OCI-M1 (cell line): ENCODE results near the gene UBR7.
A peak's percentile ranks its signal among the peaks of the same experiment; 100 is the strongest.
"Not testable (repeated sequence)": the region's sequence is repeated elsewhere in the genome, so short reads cannot be mapped to it uniquely, and the experiment has no call there.

Experiments used
- DNase-seq: peaks from one replicate; lab custom pipeline; 2025; lab: John Stamatoyannopoulos, UW

The UBR7 gene, protein sequence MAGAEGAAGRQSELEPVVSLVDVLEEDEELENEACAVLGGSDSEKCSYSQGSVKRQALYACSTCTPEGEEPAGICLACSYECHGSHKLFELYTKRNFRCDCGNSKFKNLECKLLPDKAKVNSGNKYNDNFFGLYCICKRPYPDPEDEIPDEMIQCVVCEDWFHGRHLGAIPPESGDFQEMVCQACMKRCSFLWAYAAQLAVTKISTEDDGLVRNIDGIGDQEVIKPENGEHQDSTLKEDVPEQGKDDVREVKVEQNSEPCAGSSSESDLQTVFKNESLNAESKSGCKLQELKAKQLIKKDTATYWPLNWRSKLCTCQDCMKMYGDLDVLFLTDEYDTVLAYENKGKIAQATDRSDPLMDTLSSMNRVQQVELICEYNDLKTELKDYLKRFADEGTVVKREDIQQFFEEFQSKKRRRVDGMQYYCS

GRCh38 chr14:93206793-93207467 lies at the start of gene UBR7, which contains the start of gene GON7:
TSS of gene UBR7 (plus strand) at chr14:93207256. CDS start at chr14:93207292, 36 bp downstream.
TSS of gene GON7 (minus strand) at chr14:93207065. CDS start at chr14:93207037, 28 bp downstream.
- DNase-seq: peak; percentile 97

- not testable (repeated sequence) for DNase-seq
These were observed 48.7 kb upstream of the UBR7 start for GRCh38 chr14:93158349-93158748.

DNA sequence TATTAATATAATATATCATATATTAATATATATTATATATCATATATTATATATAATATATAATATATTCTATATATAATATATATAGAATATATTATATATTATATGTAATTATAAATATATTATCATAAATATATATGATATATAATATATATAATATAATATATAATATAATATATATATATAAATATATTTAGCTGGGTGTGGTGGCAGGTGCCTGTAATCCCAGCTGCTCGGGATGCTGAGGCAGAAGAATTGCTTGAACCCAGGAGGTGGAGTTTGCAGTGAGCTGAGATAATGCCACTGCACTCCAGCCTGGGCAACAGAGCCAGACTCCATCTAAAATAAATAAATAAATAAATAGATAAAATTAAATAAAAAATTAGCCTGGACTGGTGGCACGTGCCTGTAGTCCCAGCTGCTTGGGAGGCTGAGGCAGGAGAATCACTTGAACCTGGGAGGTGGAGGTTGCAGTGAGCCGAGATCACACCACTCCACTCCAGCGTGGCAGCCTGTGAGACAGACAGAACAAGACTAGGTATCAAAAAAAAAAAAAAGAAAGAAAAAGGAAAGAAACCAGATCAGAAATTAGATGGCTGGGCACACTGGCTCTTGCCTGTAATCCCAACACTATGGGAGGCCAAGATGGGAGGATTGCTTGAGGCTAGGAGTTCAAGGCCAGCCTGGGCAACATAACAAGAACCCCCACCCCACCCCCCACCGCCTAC lies 47.3 kb upstream of the UBR7 start:
- DNase-seq: not testable (repeated sequence)

DNA sequence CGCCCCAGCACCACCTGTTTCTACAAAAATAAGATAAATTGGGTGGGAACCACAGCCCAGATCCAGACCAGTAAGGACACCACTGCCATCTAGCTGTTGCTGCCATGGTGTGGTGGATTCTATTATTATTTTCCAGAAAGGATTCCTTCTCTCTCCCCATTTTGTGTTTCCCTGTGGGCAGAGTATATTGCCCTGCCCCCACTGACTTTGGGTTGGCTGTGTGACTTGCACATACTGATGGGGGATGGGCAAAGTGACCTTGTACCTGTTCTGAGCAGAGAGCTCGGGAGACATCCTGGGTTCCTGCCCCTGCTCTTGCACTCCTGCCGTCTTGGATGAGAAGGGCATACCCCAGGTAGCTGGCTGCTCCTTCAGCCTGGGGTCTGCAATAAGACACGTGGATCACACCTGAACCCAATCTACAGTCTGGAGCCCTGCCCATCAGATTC lies 46.7 kb upstream of the UBR7 start:
- DNase-seq: peak; percentile 45

GRCh38 chr14:93161411-93161940 lies 45.6 kb upstream of the UBR7 start:
- DNase-seq: no peak

GRCh38 chr14:93163564-93163963 lies 43.5 kb upstream of the UBR7 start:
- DNase-seq: peak; percentile 77

GRCh38 chr14:93165271-93166265 lies 41.5 kb upstream of the UBR7 start:
- not testable (repeated sequence) for DNase-seq

GRCh38 chr14:93168610-93169009 lies 38.4 kb upstream of the UBR7 start:
- not testable (repeated sequence) for DNase-seq

- not testable (repeated sequence) for DNase-seq
These were observed 37.4 kb upstream of the UBR7 start for GRCh38 chr14:93169619-93170018.

GRCh38 chr14:93170141-93170540 lies 36.9 kb upstream of the UBR7 start:
- DNase-seq: not testable (repeated sequence)

GRCh38 chr14:93171376-93171775 lies 35.7 kb upstream of the UBR7 start:
- peak; percentile 18 for DNase-seq

DNA sequence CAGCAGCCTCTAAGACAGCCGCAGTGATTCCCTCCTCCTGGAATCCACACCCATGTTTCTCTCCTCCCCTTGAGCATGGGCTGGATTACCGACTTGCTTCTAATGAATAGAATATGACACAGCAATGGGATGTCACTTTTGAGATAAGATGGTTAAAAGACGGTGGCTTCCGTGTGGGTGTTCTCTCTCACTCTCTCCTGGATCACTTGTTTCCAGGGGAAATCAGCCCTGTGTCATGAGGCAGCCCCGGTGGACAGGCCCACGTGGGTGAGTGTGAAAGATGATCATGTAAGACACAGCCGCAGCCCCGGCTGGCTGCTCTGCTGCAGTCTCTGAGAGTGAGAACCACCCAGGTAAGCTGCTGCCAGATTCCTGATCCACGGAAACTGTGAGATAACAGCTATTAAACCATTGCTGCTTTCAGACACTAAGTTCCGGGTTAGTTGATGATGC lies 33.1 kb upstream of the UBR7 start:
- DNase-seq: peak; percentile 58

GRCh38 chr14:93174731-93175130 lies 32.3 kb upstream of the UBR7 start:
- not testable (repeated sequence) for DNase-seq

- DNase-seq: no peak
These were observed 31.6 kb upstream of the UBR7 start for GRCh38 chr14:93175492-93175891.

- no peak for DNase-seq
These were observed 23.3 kb upstream of the UBR7 start for GRCh38 chr14:93183596-93184317.

- peak; percentile 79 for DNase-seq
These were observed 22.4 kb upstream of the UBR7 start, which contains the start of the genes LYSET and MOAP1 for GRCh38 chr14:93184391-93185348. TSS of gene LYSET (plus strand) at chr14:93185317. CDS start at chr14:93185406, 89 bp downstream. TSS of gene MOAP1 (minus strand) at chr14:93184897. CDS start at chr14:93184242, 655 bp downstream.

DNA sequence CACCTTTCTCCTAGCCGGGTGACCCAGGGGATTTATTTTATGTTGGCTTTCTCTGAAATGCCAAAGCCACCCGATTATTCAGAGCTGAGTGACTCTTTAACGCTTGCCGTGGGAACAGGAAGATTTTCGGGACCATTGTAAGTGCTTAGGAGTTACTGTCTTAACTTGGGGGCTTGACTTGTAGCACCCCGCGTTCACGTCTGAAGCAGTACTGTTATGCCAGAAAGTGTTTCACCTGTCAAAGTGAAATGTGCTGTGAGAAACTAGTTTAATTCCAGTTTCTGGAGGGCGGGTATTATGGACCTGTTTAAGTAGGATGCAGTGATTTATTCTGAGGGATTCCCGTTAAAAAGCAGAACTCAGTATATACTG lies 21.7 kb upstream of the UBR7 start:
- DNase-seq: no peak

DNA sequence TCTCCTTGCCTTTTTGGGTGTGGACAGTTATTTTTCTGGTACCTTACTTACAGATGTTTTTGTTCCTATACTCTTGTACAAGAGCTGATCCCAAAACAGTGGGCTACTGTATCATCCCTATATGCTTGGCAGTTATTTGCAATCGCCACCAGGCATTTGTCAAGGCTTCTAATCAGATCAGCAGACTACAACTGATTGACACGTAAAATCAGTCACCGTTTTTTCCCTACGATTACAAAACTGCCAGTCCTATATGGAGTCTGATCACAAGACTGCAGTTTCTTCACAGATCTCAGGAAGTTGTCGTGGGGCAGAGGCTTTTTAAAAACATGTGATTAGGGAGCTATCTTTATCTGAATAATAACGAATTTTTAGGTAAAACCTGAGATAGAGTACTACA lies 20.6 kb upstream of the UBR7 start:
- DNase-seq: peak; percentile 44

- no peak for DNase-seq
These were observed 20.1 kb upstream of the UBR7 start for GRCh38 chr14:93186956-93187355.
